ENCODE results near the gene SH3PXD2B.
"Not testable (repeated sequence)": the region's sequence is repeated elsewhere in the genome, so short reads cannot be mapped to it uniquely, and the experiment has no call there.

SH3PXD2B gene

GRCh38 chr5:172293054-172293744 is 161.1 kb downstream of the SH3PXD2B start:
- peak; percentile 71 for DNase-seq

- not testable (repeated sequence) for DNase-seq
Measured at GRCh38 chr5:172291837-172292236, 162.5 kb downstream of the SH3PXD2B start.

GRCh38 chr5:172288465-172288864 is 165.9 kb downstream of the SH3PXD2B start:
- peak; percentile 68 for DNase-seq

DNA sequence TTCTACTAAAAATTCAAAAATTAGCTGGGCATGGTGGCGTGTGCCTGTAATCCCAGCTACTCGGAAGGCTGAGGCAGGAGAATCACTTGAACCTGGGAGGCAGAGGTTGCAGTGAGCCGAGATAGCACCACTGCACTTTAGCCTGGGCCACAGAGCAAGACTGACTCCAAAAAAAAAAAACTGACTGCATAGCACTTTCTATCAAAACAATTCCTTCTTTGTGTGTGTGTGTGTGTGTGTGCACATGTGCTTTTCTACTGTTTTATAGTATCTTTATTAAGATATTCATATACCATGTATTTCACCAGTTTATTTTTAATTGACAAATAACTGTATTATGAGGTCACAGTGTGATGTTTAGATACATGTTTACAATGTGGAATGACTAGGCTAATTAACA is 167.2 kb downstream of the SH3PXD2B start:
- not testable (repeated sequence) for DNase-seq

DNA sequence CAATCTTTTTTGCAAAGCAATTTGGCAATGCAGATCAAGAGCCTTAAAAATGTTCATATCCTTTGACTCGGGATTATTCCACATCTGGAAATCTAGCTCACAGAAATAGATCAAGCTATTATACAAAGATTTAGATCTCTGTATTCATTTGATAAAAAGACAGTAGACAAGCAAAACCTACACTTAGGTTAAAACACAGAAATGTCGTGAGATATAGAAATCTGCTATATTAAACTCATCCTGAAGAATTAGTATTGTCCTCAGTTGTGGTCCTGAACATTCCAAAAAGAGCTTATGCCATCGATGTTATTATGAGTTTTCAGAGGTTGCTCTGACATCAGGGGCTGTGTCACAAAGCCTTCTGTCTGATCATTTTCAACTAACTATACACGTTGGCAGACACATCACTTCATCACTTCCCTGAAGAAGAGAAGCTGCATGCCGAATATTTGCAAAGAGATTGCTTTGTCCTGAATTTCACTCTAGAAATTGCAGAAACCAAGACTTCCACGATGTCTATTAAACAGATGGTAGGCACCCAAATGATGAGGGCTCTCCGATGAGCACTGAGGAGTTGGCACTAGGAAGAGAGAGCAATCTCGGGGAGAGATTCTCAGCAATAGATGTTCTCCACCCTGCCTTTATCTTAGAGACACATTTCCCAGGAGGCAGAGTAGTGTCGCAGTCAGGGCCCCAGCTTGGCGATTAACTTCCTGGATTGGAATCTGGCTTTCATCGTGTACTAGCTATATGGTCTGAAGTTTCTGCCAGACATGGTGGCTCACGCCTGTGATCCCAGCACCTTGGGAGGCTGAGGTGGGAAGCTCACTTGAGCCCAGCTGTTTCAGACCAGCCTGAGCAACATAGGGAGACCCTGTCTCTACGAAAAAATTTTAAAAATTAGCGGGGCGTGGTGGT is 168.8 kb downstream of the SH3PXD2B start:
- no peak for DNase-seq

- DNase-seq = peak; percentile 34
Measured at GRCh38 chr5:172284611-172284980, 169.7 kb downstream of the SH3PXD2B start.

- peak; percentile 90 for DNase-seq
Measured at GRCh38 chr5:172283862-172284610, 170.3 kb downstream of the SH3PXD2B start.

DNA sequence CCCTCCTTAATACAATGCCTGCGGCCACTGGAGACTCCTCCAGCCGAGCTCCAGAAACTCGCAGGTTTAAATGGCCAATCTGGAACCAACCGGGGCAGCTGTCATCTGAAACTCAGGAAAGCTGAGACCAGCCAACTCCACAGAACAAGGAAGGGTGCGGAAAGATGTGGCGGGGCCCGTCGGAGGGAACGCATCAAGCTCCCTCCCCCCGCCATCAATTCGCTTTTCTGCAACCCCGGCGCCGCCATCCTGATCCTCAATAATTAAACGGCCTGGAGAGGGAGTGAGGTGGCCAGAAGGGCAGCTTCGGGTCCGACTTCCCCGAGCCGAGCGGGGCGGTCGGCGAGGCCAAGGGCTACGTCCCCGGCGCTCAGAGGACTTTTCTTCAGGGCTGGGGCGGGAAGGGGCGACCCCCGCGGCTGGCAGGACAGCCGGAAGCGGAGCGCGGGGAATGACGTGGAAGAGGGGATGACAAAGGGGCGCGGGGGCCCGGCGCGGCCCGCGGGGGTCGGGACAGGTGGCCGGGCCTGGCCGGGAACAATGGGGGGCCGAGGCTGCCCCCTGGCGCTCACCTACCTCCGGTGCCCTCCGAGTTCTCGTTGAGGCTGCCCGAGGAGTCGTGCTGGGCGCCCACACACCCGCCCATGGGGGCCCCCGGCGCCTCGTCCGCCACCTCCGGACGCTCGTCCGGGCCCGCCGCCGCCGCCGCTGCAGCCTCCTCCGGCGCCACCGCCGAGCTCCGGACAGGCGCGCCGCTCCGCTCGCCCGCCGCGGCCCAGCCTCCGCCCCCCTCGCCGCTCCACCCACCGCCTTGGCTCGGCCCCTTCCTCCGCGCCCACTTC is 171.1 kb downstream of the SH3PXD2B start, which contains the start of gene UBTD2:
TSS of gene UBTD2 (minus strand) at position 745 of the 842 bp plus-strand sequence. CDS start at position 646, 99 bp downstream.
- DNase-seq = peak; percentile 85

- peak; percentile 36 for DNase-seq
Measured at GRCh38 chr5:172282272-172283019, 171.9 kb downstream of the SH3PXD2B start.

GRCh38 chr5:172281346-172281745 is 173.0 kb downstream of the SH3PXD2B start:
- DNase-seq = no peak

GRCh38 chr5:172280929-172281328 is 173.4 kb downstream of the SH3PXD2B start:
- peak; percentile 47 for DNase-seq

DNA sequence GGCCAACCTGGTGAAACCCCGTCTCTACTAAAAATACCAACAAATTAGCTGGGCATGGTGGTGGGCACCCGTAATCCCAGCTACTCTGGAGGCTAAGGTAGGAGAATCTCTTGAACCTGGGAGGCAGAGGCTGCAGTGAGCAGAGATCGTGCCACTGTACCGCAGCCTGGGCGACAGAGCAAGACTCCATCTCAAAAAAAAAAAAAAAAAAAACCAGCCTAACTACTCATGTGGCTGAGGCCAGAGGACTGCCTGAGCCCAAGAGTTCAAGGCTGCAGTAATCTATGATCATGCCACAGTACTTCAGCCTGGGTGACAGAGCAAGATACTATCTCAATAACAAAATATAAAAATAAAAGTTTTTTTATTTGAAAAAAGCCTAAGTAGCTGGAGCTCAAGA is 174.0 kb downstream of the SH3PXD2B start:
- no peak for DNase-seq

DNA sequence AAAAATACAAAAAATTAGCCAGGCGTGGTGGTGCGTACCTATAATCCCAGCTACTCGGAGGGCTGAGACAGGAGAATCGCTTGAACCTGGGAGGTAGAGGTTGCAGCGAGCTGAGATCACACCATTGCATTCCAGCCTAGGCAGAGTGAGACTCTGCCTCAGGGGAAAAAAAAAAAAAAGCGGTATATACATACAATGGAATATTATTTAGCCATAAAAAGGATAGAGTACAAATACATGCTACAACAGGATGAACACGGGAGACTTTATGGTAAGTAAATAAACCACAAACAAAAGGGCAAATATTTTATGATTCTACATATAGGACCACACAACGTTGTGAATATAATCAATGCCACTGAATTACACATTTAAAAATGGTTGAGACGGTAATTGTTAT is 176.0 kb downstream of the SH3PXD2B start:
- no peak for DNase-seq

DNA sequence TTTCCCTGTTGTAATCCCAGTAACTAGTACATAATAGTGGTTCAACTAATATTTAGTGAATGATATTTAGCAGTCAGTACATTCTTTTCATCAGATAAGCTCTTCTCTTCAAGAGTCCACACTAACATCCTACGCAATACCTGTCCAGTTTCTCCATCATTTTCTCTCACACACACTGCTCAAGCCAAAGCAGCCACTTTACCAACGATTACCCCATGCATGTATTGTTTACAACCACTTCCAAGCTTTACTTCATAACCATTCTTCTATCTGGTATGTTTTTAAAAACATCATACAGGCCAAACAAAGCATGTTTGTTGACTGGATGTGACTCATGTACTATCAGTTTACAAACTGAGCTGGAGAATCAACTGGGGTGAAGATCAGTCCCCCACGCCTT is 178.1 kb downstream of the SH3PXD2B start:
- DNase-seq = no peak

Measured in fibroblast of skin of abdomen (primary cell).